ENCODE results near the gene ZSWIM5. TPM values are rescaled to one million over a fixed set of nuclear protein-coding genes. Genes with fewer than 3 reads are reported as not detected.
"Not testable (repeated sequence)": the region's sequence is repeated elsewhere in the genome, so short reads cannot be mapped to it uniquely, and the experiment has no call there.

The ZSWIM5 gene
- total and polyA plus RNA-seq, 10 donors: 0.15 to 4.7 (median 2.7) TPM

DNA sequence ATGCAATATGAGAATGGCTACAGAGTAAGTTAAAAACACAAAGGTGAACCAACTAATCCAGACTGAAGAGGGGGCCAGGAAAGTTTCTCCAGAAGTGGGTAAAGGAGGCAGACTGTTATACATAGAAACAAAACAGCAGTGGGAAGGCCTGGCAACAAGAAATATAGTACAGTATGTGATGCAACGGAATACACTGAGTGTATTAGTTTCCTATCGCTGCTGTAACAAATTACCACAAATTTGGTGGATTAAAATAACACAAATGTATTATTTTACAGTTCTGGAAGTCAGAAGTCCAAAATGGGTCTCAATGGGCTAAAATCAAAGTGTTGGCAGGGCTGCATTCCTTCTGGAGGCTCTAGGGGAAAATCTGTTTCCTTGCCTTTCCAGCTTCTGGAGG lies 95.2 kb downstream of the ZSWIM5 start:
- no peak for TF ChIP-seq POLR2A (IDR thresholded peaks at IDR 0.05)
- no peak for TF ChIP-seq POLR2AphosphoS5 (IDR thresholded peaks at IDR 0.05)
- TF ChIP-seq, protein P1, sequence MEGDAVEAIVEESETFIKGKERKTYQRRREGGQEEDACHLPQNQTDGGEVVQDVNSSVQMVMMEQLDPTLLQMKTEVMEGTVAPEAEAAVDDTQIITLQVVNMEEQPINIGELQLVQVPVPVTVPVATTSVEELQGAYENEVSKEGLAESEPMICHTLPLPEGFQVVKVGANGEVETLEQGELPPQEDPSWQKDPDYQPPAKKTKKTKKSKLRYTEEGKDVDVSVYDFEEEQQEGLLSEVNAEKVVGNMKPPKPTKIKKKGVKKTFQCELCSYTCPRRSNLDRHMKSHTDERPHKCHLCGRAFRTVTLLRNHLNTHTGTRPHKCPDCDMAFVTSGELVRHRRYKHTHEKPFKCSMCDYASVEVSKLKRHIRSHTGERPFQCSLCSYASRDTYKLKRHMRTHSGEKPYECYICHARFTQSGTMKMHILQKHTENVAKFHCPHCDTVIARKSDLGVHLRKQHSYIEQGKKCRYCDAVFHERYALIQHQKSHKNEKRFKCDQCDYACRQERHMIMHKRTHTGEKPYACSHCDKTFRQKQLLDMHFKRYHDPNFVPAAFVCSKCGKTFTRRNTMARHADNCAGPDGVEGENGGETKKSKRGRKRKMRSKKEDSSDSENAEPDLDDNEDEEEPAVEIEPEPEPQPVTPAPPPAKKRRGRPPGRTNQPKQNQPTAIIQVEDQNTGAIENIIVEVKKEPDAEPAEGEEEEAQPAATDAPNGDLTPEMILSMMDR (IDR thresholded peaks at IDR 0.05 in 8 of 11, conservative IDR thresholded peaks at IDR 0.05 in 3 of 11): no peak
- 94 to 99% (median 96%) methylated on average over 2 of the region's 2 CpGs for WGBS, 5 donors
- DNase-seq: no peak
- peaks cover 0 to 5% (median 3%) of the 10 kb centered on the region in 6 donors for H3K4me1 ChIP-seq
- H3K27ac ChIP-seq: no peak overlapping the region
- no peaks in the 10 kb centered on the region for H3K36me3 ChIP-seq
- H3K4me3 ChIP-seq: no peak overlapping the region
- peaks cover 0 to 10% (median 3%) of the 10 kb centered on the region in 8 donors for H3K9me3 ChIP-seq
- no peaks in the 10 kb centered on the region for H3K27me3 ChIP-seq (replicated peaks in 1 of 7)
- intact Hi-C loops (cut with DNase I; ENCODE audit: low total_unique reads): no loop called here

DNA sequence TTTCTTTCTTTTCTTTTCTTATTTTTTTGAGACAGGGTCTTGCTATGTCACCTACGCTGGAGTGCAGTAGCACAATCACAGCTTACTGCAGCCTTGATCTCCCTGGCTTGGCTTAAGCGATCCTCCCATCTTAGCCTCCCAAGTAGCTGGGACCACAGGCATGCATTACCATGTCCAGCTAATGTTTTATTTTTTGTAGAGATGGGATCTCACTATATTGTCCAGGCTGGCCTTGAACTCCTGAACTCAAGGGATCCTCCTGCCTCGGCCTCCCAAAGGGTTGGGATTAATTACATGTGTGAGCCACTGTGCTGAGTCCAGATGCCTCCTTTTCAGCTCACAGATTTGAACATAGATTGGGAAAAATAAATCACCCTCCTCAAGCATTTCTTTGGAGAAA lies 98.6 kb downstream of the ZSWIM5 start:
- Histone ChIP-seq H3K9me3 (peaks cover 0 to 20% (median 3%) of the 10 kb centered on the region in 8 donors), H3K36me3 (no peaks in the 10 kb centered on the region), H3K27ac (no peak overlapping the region), H3K27me3 (replicated peaks in 1 of 7) (no peaks in the 10 kb centered on the region), H3K4me3 (no peak overlapping the region), H3K4me1 (peaks cover 0 to 7% (median 0%) of the 10 kb centered on the region in 6 donors)
- TF ChIP-seq, protein P1 (IDR thresholded peaks at IDR 0.05 in 8 of 11, conservative IDR thresholded peaks at IDR 0.05 in 3 of 11): no peak
- TF ChIP-seq POLR2AphosphoS5 (IDR thresholded peaks at IDR 0.05): no peak
- no peak for TF ChIP-seq POLR2A (IDR thresholded peaks at IDR 0.05)
- DNase-seq: no peak
- intact Hi-C loops (cut with DNase I; ENCODE audit: low total_unique reads): no loop called here
- 88 to 95% (median 93%) methylated on average over 3 of the region's 3 CpGs for WGBS, 5 donors

DNA sequence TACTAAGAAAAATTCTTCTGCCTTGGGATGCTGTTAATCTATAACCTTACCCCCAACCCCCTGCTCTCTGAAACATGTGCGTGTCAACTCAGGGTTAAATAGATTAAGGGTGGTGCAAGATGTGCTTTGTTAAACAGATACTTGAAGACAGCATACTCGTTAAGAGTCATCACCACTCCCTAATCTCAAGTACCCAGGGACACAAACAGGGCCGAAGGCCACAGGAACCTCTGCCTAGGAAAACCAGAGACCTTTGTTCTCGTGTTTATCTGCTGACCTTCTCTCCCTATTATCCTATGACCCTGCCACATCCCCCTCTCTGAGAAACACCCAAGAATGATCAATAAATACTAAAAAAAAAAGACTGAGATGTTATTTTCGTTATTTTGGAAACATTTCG lies 99.5 kb downstream of the ZSWIM5 start:
- Histone ChIP-seq H3K9me3 (peaks cover 0 to 20% (median 3%) of the 10 kb centered on the region in 8 donors), H3K4me1 (peaks cover 0 to 11% (median 0%) of the 10 kb centered on the region in 6 donors)
- H3K27ac ChIP-seq; DNase-seq; H3K4me3 ChIP-seq; intact Hi-C loops (cut with DNase I; ENCODE audit: low total_unique reads); H3K27me3 ChIP-seq (replicated peaks in 1 of 7); H3K36me3 ChIP-seq: not testable (repeated sequence)
- 67 to 86% (median 75%) methylated on average over 6 of the region's 6 CpGs for WGBS, 5 donors

DNA sequence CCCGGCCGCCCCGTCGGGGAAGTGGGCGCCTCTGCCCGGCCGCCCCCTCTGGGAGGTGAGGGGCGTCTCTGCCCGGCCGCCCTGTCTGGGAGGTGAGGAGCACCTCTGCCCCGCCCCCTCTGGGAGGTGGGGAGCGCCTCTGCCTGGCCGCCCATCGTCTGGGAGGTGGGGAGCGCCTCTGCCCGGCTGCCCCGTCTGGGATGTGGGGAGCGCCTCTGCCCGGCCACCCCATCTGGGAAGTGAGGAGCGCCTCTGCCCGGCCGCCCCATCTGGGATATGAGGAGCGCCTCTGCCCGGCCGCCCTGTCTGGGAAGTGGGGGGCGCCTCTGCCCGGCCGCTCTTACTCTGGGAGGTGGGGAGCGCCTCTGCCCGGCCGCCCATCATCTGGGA lies 100.3 kb downstream of the ZSWIM5 start:
- not testable (repeated sequence) for H3K27ac ChIP-seq; DNase-seq; H3K27me3 ChIP-seq (replicated peaks in 1 of 7)

DNA sequence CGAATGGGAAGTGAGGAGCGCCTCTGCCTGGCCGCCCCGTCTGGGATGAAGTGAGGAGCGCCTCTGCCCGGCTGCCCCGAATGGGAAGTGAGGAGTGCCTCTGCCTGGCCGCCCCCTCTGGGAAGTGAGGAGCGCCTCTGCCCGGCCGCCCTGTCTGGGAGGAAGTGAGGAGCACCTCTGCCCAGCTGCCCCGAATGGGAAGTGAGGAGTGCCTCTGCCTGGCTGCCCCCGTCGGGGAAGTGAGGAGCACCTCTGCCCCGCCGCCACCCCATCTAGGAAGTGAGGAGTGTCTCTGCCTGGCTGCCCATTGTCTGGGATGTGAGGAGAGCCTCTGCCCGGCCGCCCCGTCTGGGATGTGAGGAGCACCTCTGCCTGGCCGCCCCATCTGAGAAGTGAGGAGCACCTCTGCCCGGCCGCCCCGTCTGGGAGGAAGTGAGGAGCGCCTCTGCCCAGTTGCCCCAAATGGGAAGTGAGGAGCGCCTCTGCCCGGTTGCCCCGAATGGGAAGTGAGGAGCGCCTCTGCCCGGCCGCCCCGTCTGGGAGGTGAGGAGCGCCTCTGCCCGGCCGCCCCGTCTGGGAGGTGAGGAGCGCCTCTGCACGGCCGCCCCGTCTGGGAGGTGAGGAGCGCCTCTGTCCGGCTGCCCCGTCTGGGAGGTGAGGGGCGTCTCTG lies 100.8 kb downstream of the ZSWIM5 start:
- H3K27me3 ChIP-seq (replicated peaks in 1 of 7); H3K27ac ChIP-seq; intact Hi-C loops (cut with DNase I; ENCODE audit: low total_unique reads); H3K4me3 ChIP-seq; H3K36me3 ChIP-seq; DNase-seq: not testable (repeated sequence)
- peaks cover 0 to 14% (median 0%) of the 10 kb centered on the region in 8 donors for H3K9me3 ChIP-seq
- WGBS, 5 donors: 93 to 96% (median 94%) methylated on average over 18 to 43 of the region's 43 CpGs
- H3K4me1 ChIP-seq: peaks cover 0 to 11% (median 0%) of the 10 kb centered on the region in 6 donors

More for the DNA sequence above, 100.3 kb downstream of the ZSWIM5 start:
- H3K9me3 ChIP-seq: peaks cover 0 to 15% (median under 1%) of the 10 kb centered on the region in 8 donors
- H3K4me3 ChIP-seq; intact Hi-C loops (cut with DNase I; ENCODE audit: low total_unique reads); H3K36me3 ChIP-seq: not testable (repeated sequence)
- WGBS, 5 donors: 96 to 99% (median 97%) methylated on average over 14 to 31 of the region's 31 CpGs
- peaks cover 0 to 11% (median 0%) of the 10 kb centered on the region in 6 donors for H3K4me1 ChIP-seq
